Activated T-helper 2 cell treated with anti-CD3 and anti-CD28 coated beads, Interferon-gamma antibody, Interleukin-2, Interleukin-4, amounts not matched to agents 10 μg/mL and 5 μg/mL and 100 μg/mL, durations not matched to agents 14 hours and 24 hours and 36 hours (primary cell): ENCODE measurements around the gene NET1. TPM values are rescaled to one million over a fixed set of nuclear protein-coding genes. Genes with fewer than 3 reads are reported as not detected.

Source experiments
- DNase-seq: peaks from one replicate; pipeline ENCODE4 v3.0.0; 2021; ENCODE audit warnings: low spot score
- H3K27ac Mint-ChIP-seq: one replicate; pipeline ENCODE4 v1.8.0; 2021; ENCODE audit warnings: mixed read lengths
- H3K27me3 Mint-ChIP-seq: one replicate; pipeline ENCODE4 v1.8.0; 2021; ENCODE audit warnings: low read depth, mixed read lengths
- H3K36me3 Mint-ChIP-seq: one replicate; pipeline ENCODE4 v1.8.0; 2021; ENCODE audit warnings: low read depth, mixed read lengths
- H3K4me1 Mint-ChIP-seq: one replicate; pipeline ENCODE4 v1.8.0; 2021; ENCODE audit warnings: low read depth, mixed read lengths
- H3K4me3 Mint-ChIP-seq: one replicate; pipeline ENCODE4 v1.8.0; 2021; ENCODE audit warnings: low read depth, mild to moderate bottlenecking, moderate library complexity, mixed read lengths
- H3K9me3 Mint-ChIP-seq: one replicate; pipeline ENCODE4 v1.8.0; 2021; ENCODE audit warnings: mixed read lengths
- intact Hi-C: fragments of 100-400 bp; cut with micrococcal nuclease; formaldehyde crosslinking; loops from one replicate; pipeline ENCODE4 v1.15.1; 2023
- total RNA-seq: library from RNA; stranded (reverse); gene quantifications from 2 replicates; pipeline ENCODE4 v1.2.3, GENCODE V29; 2022

NET1 gene
- total RNA-seq, 1 donor from 2014 or later: 43.3 TPM

GRCh38 chr10:5476918-5477525 lies 64.7 kb downstream of the NET1 start:
- DNase-seq: no peak
- no peaks in the 10 kb centered on the region for H3K9me3 Mint-ChIP-seq
- no peak overlapping the region for H3K27ac Mint-ChIP-seq
- intact Hi-C loops: no loop called here
- no peaks in the 10 kb centered on the region for H3K27me3 Mint-ChIP-seq
- no peak overlapping the region for H3K4me3 Mint-ChIP-seq
- H3K36me3 Mint-ChIP-seq: no peaks in the 10 kb centered on the region
- peaks cover 4% of the 10 kb centered on the region for H3K4me1 Mint-ChIP-seq

- Mint-ChIP-seq H3K27me3 (no peaks in the 10 kb centered on the region), H3K27ac (no peak overlapping the region), H3K4me1 (peaks cover 4% of the 10 kb centered on the region), H3K9me3 (no peaks in the 10 kb centered on the region), H3K4me3 (no peak overlapping the region), H3K36me3 (no peaks in the 10 kb centered on the region)
- no peak for DNase-seq
- intact Hi-C loops: no loop called here
Measured at GRCh38 chr10:5477948-5478693, 65.8 kb downstream of the NET1 start.

GRCh38 chr10:5478694-5479305 lies 66.4 kb downstream of the NET1 start:
- no peak for DNase-seq
- H3K9me3 Mint-ChIP-seq: no peaks in the 10 kb centered on the region
- no peaks in the 10 kb centered on the region for H3K36me3 Mint-ChIP-seq
- H3K27me3 Mint-ChIP-seq: no peaks in the 10 kb centered on the region
- peaks cover 4% of the 10 kb centered on the region for H3K4me1 Mint-ChIP-seq
- no peak overlapping the region for H3K4me3 Mint-ChIP-seq
- intact Hi-C loops: no loop called here
- H3K27ac Mint-ChIP-seq: no peak overlapping the region

- Mint-ChIP-seq H3K27ac (no peak overlapping the region), H3K4me3 (no peak overlapping the region), H3K36me3 (no peaks in the 10 kb centered on the region), H3K4me1 (peaks cover 4% of the 10 kb centered on the region), H3K9me3 (no peaks in the 10 kb centered on the region), H3K27me3 (no peaks in the 10 kb centered on the region)
- intact Hi-C loops: no loop called here
- DNase-seq: no peak
Measured at GRCh38 chr10:5479481-5480161, 67.3 kb downstream of the NET1 start.

- intact Hi-C loops: no loop called here
- no peak overlapping the region for H3K27ac Mint-ChIP-seq
- no peaks in the 10 kb centered on the region for H3K27me3 Mint-ChIP-seq
- peaks cover 4% of the 10 kb centered on the region for H3K4me1 Mint-ChIP-seq
- H3K9me3 Mint-ChIP-seq: no peaks in the 10 kb centered on the region
- H3K4me3 Mint-ChIP-seq: no peak overlapping the region
- DNase-seq: no peak
- no peaks in the 10 kb centered on the region for H3K36me3 Mint-ChIP-seq
Measured at GRCh38 chr10:5480162-5480941, 68.0 kb downstream of the NET1 start.

- intact Hi-C loops: no loop called here
Measured at GRCh38 chr10:5481121-5481520, 68.8 kb downstream of the NET1 start.

GRCh38 chr10:5482016-5482415 lies 69.7 kb downstream of the NET1 start:
- intact Hi-C loops: no loop called here
- no peak overlapping the region for H3K27ac Mint-ChIP-seq
- no peak for DNase-seq
- H3K36me3 Mint-ChIP-seq: no peaks in the 10 kb centered on the region
- H3K27me3 Mint-ChIP-seq: no peaks in the 10 kb centered on the region
- no peaks in the 10 kb centered on the region for H3K9me3 Mint-ChIP-seq
- H3K4me1 Mint-ChIP-seq: peaks cover 4% of the 10 kb centered on the region
- H3K4me3 Mint-ChIP-seq: no peak overlapping the region

More at GRCh38 chr10:5481121-5481520, 68.8 kb downstream of the NET1 start:
- no peak overlapping the region for H3K4me3 Mint-ChIP-seq
- no peaks in the 10 kb centered on the region for H3K9me3 Mint-ChIP-seq
- H3K27me3 Mint-ChIP-seq: no peaks in the 10 kb centered on the region
- DNase-seq: no peak
- H3K4me1 Mint-ChIP-seq: peaks cover 4% of the 10 kb centered on the region
- H3K36me3 Mint-ChIP-seq: no peaks in the 10 kb centered on the region
- H3K27ac Mint-ChIP-seq: no peak overlapping the region

GRCh38 chr10:5484205-5484604 lies 71.8 kb downstream of the NET1 start:
- no peaks in the 10 kb centered on the region for H3K9me3 Mint-ChIP-seq
- DNase-seq: no peak
- intact Hi-C loops: no loop called here
- H3K4me3 Mint-ChIP-seq: no peak overlapping the region
- H3K27ac Mint-ChIP-seq: no peak overlapping the region
- peaks cover 4% of the 10 kb centered on the region for H3K4me1 Mint-ChIP-seq
- no peaks in the 10 kb centered on the region for H3K36me3 Mint-ChIP-seq
- H3K27me3 Mint-ChIP-seq: no peaks in the 10 kb centered on the region

- Mint-ChIP-seq H3K4me1 (no peaks in the 10 kb centered on the region), H3K36me3 (no peaks in the 10 kb centered on the region), H3K9me3 (no peaks in the 10 kb centered on the region), H3K27me3 (no peaks in the 10 kb centered on the region), H3K4me3 (no peak overlapping the region), H3K27ac (no peak overlapping the region)
- no peak for DNase-seq
- intact Hi-C loops: no loop called here
Measured at GRCh38 chr10:5485290-5485689, 72.9 kb downstream of the NET1 start.

- no peaks in the 10 kb centered on the region for H3K27me3 Mint-ChIP-seq
- intact Hi-C loops: no loop called here
- no peaks in the 10 kb centered on the region for H3K9me3 Mint-ChIP-seq
- no peaks in the 10 kb centered on the region for H3K36me3 Mint-ChIP-seq
- no peak overlapping the region for H3K4me3 Mint-ChIP-seq
- no peak for DNase-seq
- H3K4me1 Mint-ChIP-seq: no peaks in the 10 kb centered on the region
- no peak overlapping the region for H3K27ac Mint-ChIP-seq
Measured at GRCh38 chr10:5485948-5486852, 73.8 kb downstream of the NET1 start.

- Mint-ChIP-seq H3K36me3 (no peaks in the 10 kb centered on the region), H3K9me3 (no peaks in the 10 kb centered on the region), H3K4me3 (no peak overlapping the region), H3K27me3 (no peaks in the 10 kb centered on the region), H3K4me1 (no peaks in the 10 kb centered on the region), H3K27ac (no peak overlapping the region)
- no peak for DNase-seq
- intact Hi-C loops: no loop called here
Measured at GRCh38 chr10:5486853-5487235, 74.5 kb downstream of the NET1 start.
